OCI-LY1 (cell line): Measurements from ENCODE around the gene SNRNP70.
A peak's percentile ranks its signal among the peaks of the same experiment; 100 is the strongest.
"Not testable (repeated sequence)": the region's sequence is repeated elsewhere in the genome, so short reads cannot be mapped to it uniquely, and the experiment has no call there.

Source experiments
- CTCF ChIP-seq: fragments of 200-600 bp; sonication (generic), shearing (Covaris generic); IDR thresholded peaks from 2 replicates; pipeline ENCODE4 v1.5.1; 2017; ENCODE audit warnings: mild to moderate bottlenecking, antibody characterized with exemption, low read length, moderate library complexity, mixed read lengths
- EZH2 ChIP-seq: fragments of 200-600 bp; sonication (generic), shearing (Covaris generic); IDR thresholded peaks from 2 replicates; pipeline ENCODE4 v1.8.0; 2017; ENCODE audit warnings: borderline replicate concordance, mixed run types, mild to moderate bottlenecking, antibody characterized with exemption, low read length, moderate library complexity, mixed read lengths

- TF ChIP-seq EZH2 = not testable (repeated sequence)
- TF ChIP-seq CTCF = peak; percentile 34
Measured at GRCh38 chr19:49074869-49075268, 10.4 kb upstream of the SNRNP70 start.
